ENCODE results near the gene JAML. TPM values are rescaled to one million over a fixed set of nuclear protein-coding genes. Genes with fewer than 3 reads are reported as not detected.

The JAML gene
- total RNA-seq = 1 to 10 TPM; 1.4 to 8.5 TPM

- peaks cover 41 to 61% of the 10 kb centered on the region in 2 donors for H3K4me1 Mint-ChIP-seq (ENCODE audit: low read depth in 2 of 2)
- peaks cover 6% of the 10 kb centered on the region for H3K36me3 Mint-ChIP-seq
- peaks cover 0 to 11% of the 10 kb centered on the region in 2 donors for H3K27me3 Mint-ChIP-seq
- ATAC-seq = peak; percentile 44 to 66
- peak within 1 kb of the TSS; percentile 76 for H3K4me3 Mint-ChIP-seq
- DNase-seq (ENCODE audit: low spot score) = no peak
- no peaks in the 10 kb centered on the region for H3K9me3 Mint-ChIP-seq
- H3K27ac Mint-ChIP-seq = peak within 1 kb of the TSS; percentile 67 to 78
Observed at GRCh38 chr11:118224511-118225188, at the start of gene JAML. TSS of gene JAML (minus strand) at chr11:118225011. CDS start at chr11:118214866, 10,145 bp downstream.

- Mint-ChIP-seq H3K36me3 (no peaks in the 10 kb centered on the region), H3K4me3 (no peak overlapping the region), H3K27ac (no peak overlapping the region), H3K9me3 (no peaks in the 10 kb centered on the region), H3K4me1 (ENCODE audit: low read depth in 2 of 2) (peaks cover 0 to 11% of the 10 kb centered on the region in 2 donors), H3K27me3 (peaks cover 13 to 18% of the 10 kb centered on the region in 2 donors)
- ATAC-seq (no peak), DNase-seq (ENCODE audit: low spot score) (no peak)
Observed at GRCh38 chr11:118274186-118274585, 49.4 kb upstream of the JAML start.

GRCh38 chr11:118272001-118272400 lies 47.2 kb upstream of the JAML start:
- DNase-seq (ENCODE audit: low spot score) (no peak), ATAC-seq (no peak)
- no peaks in the 10 kb centered on the region for H3K9me3 Mint-ChIP-seq
- no peak overlapping the region for H3K27ac Mint-ChIP-seq
- H3K27me3 Mint-ChIP-seq = peaks cover 13 to 18% of the 10 kb centered on the region in 2 donors
- peaks cover 0 to 11% of the 10 kb centered on the region in 2 donors for H3K4me1 Mint-ChIP-seq (ENCODE audit: low read depth in 2 of 2)
- no peaks in the 10 kb centered on the region for H3K36me3 Mint-ChIP-seq
- H3K4me3 Mint-ChIP-seq = no peak overlapping the region

- Mint-ChIP-seq H3K36me3 (no peaks in the 10 kb centered on the region), H3K4me1 (ENCODE audit: low read depth in 2 of 2) (peaks cover 0 to 4% of the 10 kb centered on the region in 2 donors), H3K4me3 (no peak overlapping the region), H3K9me3 (no peaks in the 10 kb centered on the region), H3K27me3 (peaks cover 16% of the 10 kb centered on the region in 2 donors), H3K27ac (no peak overlapping the region)
- DNase-seq (ENCODE audit: low spot score) (no peak), ATAC-seq (no peak)
Observed at GRCh38 chr11:118267486-118267885, 42.7 kb upstream of the JAML start.

GRCh38 chr11:118265954-118266353 lies 41.1 kb upstream of the JAML start:
- Mint-ChIP-seq H3K36me3 (no peaks in the 10 kb centered on the region), H3K27ac (no peak overlapping the region), H3K4me3 (no peak overlapping the region), H3K9me3 (no peaks in the 10 kb centered on the region), H3K27me3 (peaks cover 21 to 24% of the 10 kb centered on the region in 2 donors), H3K4me1 (ENCODE audit: low read depth in 2 of 2) (peaks cover 0 to 6% of the 10 kb centered on the region in 2 donors)
- ATAC-seq (no peak), DNase-seq (ENCODE audit: low spot score) (no peak)

- no peaks in the 10 kb centered on the region for H3K9me3 Mint-ChIP-seq
- H3K27me3 Mint-ChIP-seq = peaks cover 21 to 24% of the 10 kb centered on the region in 2 donors
- H3K27ac Mint-ChIP-seq = no peak overlapping the region
- no peak for DNase-seq (ENCODE audit: low spot score)
- H3K36me3 Mint-ChIP-seq = no peaks in the 10 kb centered on the region
- peak overlapping the region; percentile 59 for H3K4me3 Mint-ChIP-seq
- H3K4me1 Mint-ChIP-seq (ENCODE audit: low read depth in 2 of 2) = peaks cover 0 to 6% of the 10 kb centered on the region in 2 donors
- ATAC-seq = no peak
Observed at GRCh38 chr11:118264569-118265465, 40.0 kb upstream of the JAML start.

GRCh38 chr11:118263695-118264568 lies 39.1 kb upstream of the JAML start, which contains the start of gene MPZL2:
TSS of gene MPZL2 (minus strand) at chr11:118264297. CDS start at chr11:118264153, 144 bp downstream.
- no peak for DNase-seq (ENCODE audit: low spot score)
- ATAC-seq = peak in 1 of 2 donors; percentile 44
- Mint-ChIP-seq H3K9me3 (no peaks in the 10 kb centered on the region), H3K36me3 (no peaks in the 10 kb centered on the region), H3K4me3 (peak within 1 kb of the TSS; percentile 59), H3K27ac (no peak within 1 kb of the TSS), H3K27me3 (peaks cover 21 to 24% of the 10 kb centered on the region in 2 donors), H3K4me1 (ENCODE audit: low read depth in 2 of 2) (peaks cover 0 to 6% of the 10 kb centered on the region in 2 donors)

- no peak overlapping the region for H3K27ac Mint-ChIP-seq
- no peaks in the 10 kb centered on the region for H3K9me3 Mint-ChIP-seq
- DNase-seq (ENCODE audit: low spot score) (no peak), ATAC-seq (no peak)
- no peaks in the 10 kb centered on the region for H3K36me3 Mint-ChIP-seq
- peaks cover 21 to 24% of the 10 kb centered on the region in 2 donors for H3K27me3 Mint-ChIP-seq
- H3K4me1 Mint-ChIP-seq (ENCODE audit: low read depth in 2 of 2) = peaks cover 0 to 6% of the 10 kb centered on the region in 2 donors
- H3K4me3 Mint-ChIP-seq = no peak overlapping the region
Observed at GRCh38 chr11:118263112-118263511, 38.3 kb upstream of the JAML start.

GRCh38 chr11:118260353-118260752 lies 35.5 kb upstream of the JAML start:
- H3K4me1 Mint-ChIP-seq (ENCODE audit: low read depth in 2 of 2) = peaks cover 0 to 6% of the 10 kb centered on the region in 2 donors
- ATAC-seq (no peak), DNase-seq (ENCODE audit: low spot score) (no peak)
- peaks cover 14 to 20% of the 10 kb centered on the region in 2 donors for H3K27me3 Mint-ChIP-seq
- H3K9me3 Mint-ChIP-seq = no peaks in the 10 kb centered on the region
- no peak overlapping the region for H3K4me3 Mint-ChIP-seq
- no peaks in the 10 kb centered on the region for H3K36me3 Mint-ChIP-seq
- no peak overlapping the region for H3K27ac Mint-ChIP-seq

GRCh38 chr11:118259138-118259537 lies 34.3 kb upstream of the JAML start:
- no peak for DNase-seq (ENCODE audit: low spot score)
- H3K4me3 Mint-ChIP-seq = no peak overlapping the region
- peak overlapping the region in 1 of 2 donors; percentile 36 for H3K27ac Mint-ChIP-seq
- H3K36me3 Mint-ChIP-seq = no peaks in the 10 kb centered on the region
- H3K9me3 Mint-ChIP-seq = no peaks in the 10 kb centered on the region
- no peak for ATAC-seq
- H3K27me3 Mint-ChIP-seq = peaks cover 7 to 8% of the 10 kb centered on the region in 2 donors
- peaks cover 0 to 3% of the 10 kb centered on the region in 2 donors for H3K4me1 Mint-ChIP-seq (ENCODE audit: low read depth in 2 of 2)

- H3K4me1 Mint-ChIP-seq (ENCODE audit: low read depth in 2 of 2) = peaks cover 0 to 2% of the 10 kb centered on the region in 2 donors
Observed at GRCh38 chr11:118258410-118258809, 33.6 kb upstream of the JAML start.

GRCh38 chr11:118252688-118253087 lies 27.9 kb upstream of the JAML start:
- no peaks in the 10 kb centered on the region for H3K27me3 Mint-ChIP-seq
- peak overlapping the region; percentile 97 for H3K4me3 Mint-ChIP-seq
- peaks cover 21% of the 10 kb centered on the region in 2 donors for H3K4me1 Mint-ChIP-seq (ENCODE audit: low read depth in 2 of 2)
- ATAC-seq = no peak
- peak overlapping the region; percentile 98 to 99 for H3K27ac Mint-ChIP-seq
- H3K9me3 Mint-ChIP-seq = no peaks in the 10 kb centered on the region
- H3K36me3 Mint-ChIP-seq = no peaks in the 10 kb centered on the region
- DNase-seq (ENCODE audit: low spot score) = no peak

More at GRCh38 chr11:118258410-118258809, 33.6 kb upstream of the JAML start:
- Mint-ChIP-seq H3K27me3 (peaks cover 7% of the 10 kb centered on the region in 2 donors), H3K4me3 (no peak overlapping the region), H3K9me3 (no peaks in the 10 kb centered on the region), H3K36me3 (no peaks in the 10 kb centered on the region), H3K27ac (no peak overlapping the region)
- DNase-seq (ENCODE audit: low spot score) (no peak), ATAC-seq (no peak)
